Measurements from ENCODE around the gene LCLAT1. TPM values are rescaled to one million over a fixed set of nuclear protein-coding genes. Genes with fewer than 3 reads are reported as not detected.

LCLAT1 gene
- total RNA-seq, 2 experiments from 2014 or later, result 8.3 to 10.2 TPM

- no peak for TF ChIP-seq CTCF (IDR thresholded peaks at IDR 0.05)
Observed at GRCh38 chr2:30491225-30491624, 44.2 kb downstream of the LCLAT1 start.

GRCh38 chr2:30492185-30492584 lies 45.1 kb downstream of the LCLAT1 start:
- Histone ChIP-seq H3K4me3 (ENCODE audit: low read length) (no peak overlapping the region), H3K36me3 (ENCODE audit: insufficient read depth, low read length) (no peaks in the 10 kb centered on the region), H3K27me3 (ENCODE audit: control insufficient read depth in 1 of 2, insufficient read depth in 2 of 2, low read length in 2 of 2) (no peaks in the 10 kb centered on the region), H3K9me3 (ENCODE audit: control insufficient read depth in 1 of 2, insufficient read depth in 1 of 2, low read length in 2 of 2) (peaks cover 0 to 3% of the 10 kb centered on the region in 2 experiments), H3K4me1 (ENCODE audit: insufficient read depth, low read length) (no peaks in the 10 kb centered on the region), H3K27ac (ENCODE audit: low read depth in 1 of 2, low read length in 2 of 2) (no peak overlapping the region)
- POLR2A ChIA-PET, result interaction anchor here (1.5 kb wide), 1 partner anchor 345 kb away, joined by 3 read pairs; the partner anchor contains the start of gene YPEL5
- CTCF ChIA-PET, result interaction anchor here (1.3 kb wide), 1 partner anchor 15 kb away, joined by 4 read pairs; no protein-coding TSS in a partner anchor
- intact Hi-C loops (cut with DNase I, micrococcal nuclease), result no loop called here
- DNase-seq (no peak), ATAC-seq (ENCODE audit: poor library complexity) (no peak)
- Mint-ChIP-seq H3K9me3 (peaks cover 7% of the 10 kb centered on the region), H3K36me3 (ENCODE audit: low read depth) (peaks cover 17% of the 10 kb centered on the region), H3K4me1 (ENCODE audit: low read depth) (peaks cover 36% of the 10 kb centered on the region), H3K27ac (no peak overlapping the region), H3K4me3 (no peak overlapping the region), H3K27me3 (no peaks in the 10 kb centered on the region)
- TF ChIP-seq CTCF (IDR thresholded peaks at IDR 0.05), result no peak

More at GRCh38 chr2:30491225-30491624, 44.2 kb downstream of the LCLAT1 start:
- H3K9me3 ChIP-seq (ENCODE audit: control insufficient read depth in 1 of 2, insufficient read depth in 1 of 2, low read length in 2 of 2), result no peaks in the 10 kb centered on the region
- no peak overlapping the region for H3K27ac ChIP-seq (ENCODE audit: low read depth in 1 of 2, low read length in 2 of 2)
- no peak overlapping the region for H3K4me3 ChIP-seq (ENCODE audit: low read length)
- H3K4me1 ChIP-seq (ENCODE audit: insufficient read depth, low read length), result no peaks in the 10 kb centered on the region
- Mint-ChIP-seq H3K4me1 (ENCODE audit: low read depth) (peaks cover 42% of the 10 kb centered on the region), H3K27ac (no peak overlapping the region), H3K36me3 (ENCODE audit: low read depth) (peaks cover 9% of the 10 kb centered on the region), H3K9me3 (peaks cover 3% of the 10 kb centered on the region), H3K27me3 (no peaks in the 10 kb centered on the region), H3K4me3 (no peak overlapping the region)
- no peaks in the 10 kb centered on the region for H3K27me3 ChIP-seq (ENCODE audit: control insufficient read depth in 1 of 2, insufficient read depth in 2 of 2, low read length in 2 of 2)
- ChIA-PET CTCF (no interaction called here), POLR2A (interaction anchor here (1.5 kb wide), 1 partner anchor 344 kb away, joined by 3 read pairs; the partner anchor contains the start of gene YPEL5)
- no peak for ATAC-seq (ENCODE audit: poor library complexity)
- no peaks in the 10 kb centered on the region for H3K36me3 ChIP-seq (ENCODE audit: insufficient read depth, low read length)
- no peak for DNase-seq
- intact Hi-C loops (cut with DNase I, micrococcal nuclease), result no loop called here

- Mint-ChIP-seq H3K36me3 (ENCODE audit: low read depth) (peaks cover 20% of the 10 kb centered on the region), H3K9me3 (peaks cover 9% of the 10 kb centered on the region), H3K4me1 (ENCODE audit: low read depth) (peaks cover 31% of the 10 kb centered on the region), H3K27me3 (no peaks in the 10 kb centered on the region), H3K4me3 (no peak overlapping the region), H3K27ac (no peak overlapping the region)
- peaks cover 0 to 5% of the 10 kb centered on the region in 2 experiments for H3K9me3 ChIP-seq (ENCODE audit: control insufficient read depth in 1 of 2, insufficient read depth in 1 of 2, low read length in 2 of 2)
- POLR2A ChIA-PET, result interaction anchor here (1.5 kb wide), 1 partner anchor 346 kb away, joined by 3 read pairs; the partner anchor contains the start of gene YPEL5
- no peak for TF ChIP-seq CTCF (IDR thresholded peaks at IDR 0.05)
- ATAC-seq (ENCODE audit: poor library complexity) (no peak), DNase-seq (no peak)
- no peaks in the 10 kb centered on the region for H3K36me3 ChIP-seq (ENCODE audit: insufficient read depth, low read length)
- no peaks in the 10 kb centered on the region for H3K27me3 ChIP-seq (ENCODE audit: control insufficient read depth in 1 of 2, insufficient read depth in 2 of 2, low read length in 2 of 2)
- no peak overlapping the region for H3K27ac ChIP-seq (ENCODE audit: low read depth in 1 of 2, low read length in 2 of 2)
- intact Hi-C loops (cut with DNase I, micrococcal nuclease), result no loop called here
- H3K4me3 ChIP-seq (ENCODE audit: low read length), result no peak overlapping the region
- CTCF ChIA-PET, result interaction anchor here (1.3 kb wide), 1 partner anchor 15 kb away, joined by 4 read pairs; no protein-coding TSS in a partner anchor
- H3K4me1 ChIP-seq (ENCODE audit: insufficient read depth, low read length), result no peaks in the 10 kb centered on the region
Observed at GRCh38 chr2:30492619-30493018, 45.6 kb downstream of the LCLAT1 start.

Measured in CD4-positive, alpha-beta T cell (primary cell).